Measurements from ENCODE around the gene SDHAF3.

GRCh38 chr7:97133159-97133558 lies 15.7 kb downstream of the SDHAF3 start:
- no peak for TF ChIP-seq CTCF (IDR thresholded peaks at IDR 0.05)
- TF ChIP-seq SMC3 (IDR thresholded peaks at IDR 0.05): no peak
- TF ChIP-seq CEBPB (IDR thresholded peaks at IDR 0.05): no peak
- no peak for TF ChIP-seq FOXS1 (CRISPR knock-in tag; IDR thresholded peaks at IDR 0.05)
- TF ChIP-seq EP300 (IDR thresholded peaks at IDR 0.05): no peak
- TF ChIP-seq TP53 (CRISPR knock-in tag; IDR thresholded peaks at IDR 0.05): no peak
- no peak for TF ChIP-seq POLR2A (IDR thresholded peaks at IDR 0.05; ENCODE audit: low read length)
- TF ChIP-seq RAD21 (conservative IDR thresholded peaks at IDR 0.05 in 1 of 2, IDR thresholded peaks at IDR 0.05 in 1 of 2): no peak
- TF ChIP-seq ZSCAN20 (CRISPR knock-in tag; IDR thresholded peaks at IDR 0.05): no peak
- TF ChIP-seq CHD2 (IDR thresholded peaks at IDR 0.05; ENCODE audit: low read length, partially characterized antibody): no peak
- TF ChIP-seq HOXA7 (CRISPR knock-in tag; IDR thresholded peaks at IDR 0.05): no peak
- TF ChIP-seq USF2 (IDR thresholded peaks at IDR 0.05): no peak
- TF ChIP-seq KDM1A (IDR thresholded peaks at IDR 0.05; ENCODE audit: low read depth): no peak
- TF ChIP-seq RFX5 (IDR thresholded peaks at IDR 0.05): no peak

All from A549 (cell line).